NCI-H2171 treated with DMSO at 0.1 percent for 48 hours (cell line): ENCODE results near the gene SYNPO2.

Source experiments
- DNase-seq: peaks from one replicate; lab custom pipeline; 2025; lab: John Stamatoyannopoulos, UW

SYNPO2 gene

DNA sequence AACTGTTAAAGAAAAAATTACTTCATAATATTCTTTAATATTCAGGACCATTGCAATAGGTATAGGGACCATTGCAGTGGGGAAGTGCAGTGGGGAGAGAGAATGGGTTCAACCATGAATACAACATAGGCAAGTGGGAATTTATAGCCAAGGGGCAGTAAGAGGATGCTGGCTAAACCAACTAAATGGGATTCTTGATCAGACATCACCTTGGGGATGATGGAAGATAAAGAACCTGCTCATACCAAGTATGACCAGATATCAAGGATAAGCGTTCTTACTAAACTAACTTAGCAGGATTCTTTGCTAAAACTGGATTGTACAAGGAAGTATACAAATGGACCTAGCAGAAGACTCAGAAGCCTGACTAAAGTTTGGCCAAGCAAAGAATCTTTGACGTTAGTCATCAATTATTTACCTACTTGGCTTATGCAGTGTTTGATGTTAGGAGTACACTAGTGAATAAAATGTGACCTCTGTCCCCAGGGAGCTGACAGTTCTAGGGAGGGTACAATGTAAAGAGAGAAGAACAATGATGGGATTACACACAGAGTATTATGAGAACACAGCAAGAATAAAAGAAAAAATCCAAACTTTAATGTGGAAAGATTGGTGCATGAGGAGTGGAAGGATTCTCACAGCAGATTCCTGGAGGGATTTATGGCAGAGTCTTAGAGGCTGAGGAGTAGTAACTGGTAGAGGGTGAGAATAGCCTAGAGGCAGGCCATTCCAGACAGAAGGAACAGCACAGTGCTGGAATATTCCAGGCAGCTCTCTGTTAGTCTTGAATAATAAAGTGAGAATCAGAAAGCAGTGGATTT is 192.3 kb downstream of the SYNPO2 start:
- DNase-seq = no peak

DNA sequence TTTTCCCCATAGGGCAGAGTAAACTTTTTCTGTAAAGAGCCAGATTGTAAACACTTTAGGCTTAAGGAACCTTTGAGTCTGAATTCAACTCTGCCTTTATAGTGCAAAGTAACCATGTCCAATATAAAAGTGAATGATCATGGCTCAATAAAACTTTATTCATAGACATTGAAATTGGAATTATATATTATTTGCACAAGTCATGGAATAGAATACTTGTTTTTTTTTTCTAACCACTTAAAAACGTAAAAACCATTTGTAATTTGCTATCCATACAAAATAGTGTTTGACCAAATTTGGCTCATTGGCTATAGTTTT is 192.8 kb downstream of the SYNPO2 start:
- DNase-seq = no peak

DNA sequence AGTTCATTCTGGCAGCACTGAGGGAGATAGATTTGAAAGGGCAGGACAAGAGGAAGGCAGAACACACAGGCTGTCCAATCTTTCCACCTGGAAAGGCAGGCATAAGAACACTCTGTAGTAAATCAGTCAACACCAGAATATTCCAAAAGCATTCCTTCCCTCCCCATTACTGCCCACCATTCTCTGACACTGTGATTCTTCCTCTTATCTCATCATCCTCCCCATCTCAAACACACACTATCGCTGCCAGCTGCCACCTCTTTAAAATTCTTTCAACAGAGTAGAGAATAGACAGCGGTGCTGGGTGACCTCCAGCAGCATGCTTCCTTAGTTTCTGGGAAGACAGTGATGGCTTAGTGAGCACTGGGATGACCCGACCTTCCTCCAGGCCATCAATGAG is 193.3 kb downstream of the SYNPO2 start:
- no peak for DNase-seq

DNA sequence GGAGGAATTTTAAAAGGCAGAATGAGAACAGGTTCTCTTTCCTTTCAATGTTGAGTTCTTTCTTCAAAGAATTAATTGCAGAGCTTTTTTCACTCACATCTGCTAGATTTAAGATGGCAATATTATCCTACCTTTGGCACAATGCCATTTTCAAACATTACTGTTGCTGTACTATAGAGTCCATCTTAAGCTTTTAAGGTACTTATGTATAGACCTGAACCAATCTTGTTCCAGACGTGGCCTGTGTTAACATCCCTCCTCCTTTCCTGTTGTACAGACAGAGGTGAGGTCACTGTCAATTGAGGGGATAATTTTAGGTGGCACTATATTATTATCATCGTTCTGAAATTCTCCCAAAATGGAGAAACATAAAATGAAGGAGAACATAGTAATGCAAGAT is 194.0 kb downstream of the SYNPO2 start:
- DNase-seq = peak; percentile 66

GRCh38 chr4:119084513-119084912 is 195.9 kb downstream of the SYNPO2 start:
- no peak for DNase-seq

DNA sequence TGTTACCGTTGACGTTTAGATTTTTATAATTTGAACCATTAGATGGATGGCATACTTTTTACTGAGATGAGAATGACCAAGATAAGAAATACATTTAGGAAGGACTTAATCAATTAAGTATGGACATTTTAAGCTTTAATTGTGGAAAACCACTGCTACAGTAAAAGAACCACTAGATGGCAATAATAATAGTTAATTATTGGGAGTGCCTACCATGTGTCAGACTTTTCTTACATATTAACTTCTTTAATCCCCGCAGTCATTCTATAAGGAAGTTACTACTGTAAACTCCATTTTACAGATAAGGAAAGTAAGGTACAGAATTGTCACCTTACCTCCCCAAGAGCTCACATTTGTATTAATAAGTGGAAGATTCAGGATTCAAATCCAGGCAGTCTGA is 198.5 kb downstream of the SYNPO2 start:
- no peak for DNase-seq

DNA sequence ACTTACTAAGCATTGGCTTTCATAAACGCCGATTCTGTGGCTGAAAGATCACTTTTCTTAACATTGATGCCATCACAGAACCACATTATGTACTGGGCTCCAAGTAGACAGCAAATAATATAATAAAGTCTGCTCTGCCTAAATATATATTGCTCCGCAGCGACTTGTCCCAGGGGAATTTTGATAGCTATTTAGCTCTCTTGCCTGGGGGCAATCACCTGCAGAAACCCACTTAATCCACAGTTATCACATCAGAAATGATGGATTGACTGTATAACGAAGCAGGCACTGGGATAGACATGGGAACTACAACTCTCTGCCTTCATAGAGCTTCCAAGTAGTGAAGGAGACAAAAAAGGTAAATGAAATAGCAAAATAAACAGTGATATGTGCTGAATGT is 199.0 kb downstream of the SYNPO2 start:
- DNase-seq = no peak

DNA sequence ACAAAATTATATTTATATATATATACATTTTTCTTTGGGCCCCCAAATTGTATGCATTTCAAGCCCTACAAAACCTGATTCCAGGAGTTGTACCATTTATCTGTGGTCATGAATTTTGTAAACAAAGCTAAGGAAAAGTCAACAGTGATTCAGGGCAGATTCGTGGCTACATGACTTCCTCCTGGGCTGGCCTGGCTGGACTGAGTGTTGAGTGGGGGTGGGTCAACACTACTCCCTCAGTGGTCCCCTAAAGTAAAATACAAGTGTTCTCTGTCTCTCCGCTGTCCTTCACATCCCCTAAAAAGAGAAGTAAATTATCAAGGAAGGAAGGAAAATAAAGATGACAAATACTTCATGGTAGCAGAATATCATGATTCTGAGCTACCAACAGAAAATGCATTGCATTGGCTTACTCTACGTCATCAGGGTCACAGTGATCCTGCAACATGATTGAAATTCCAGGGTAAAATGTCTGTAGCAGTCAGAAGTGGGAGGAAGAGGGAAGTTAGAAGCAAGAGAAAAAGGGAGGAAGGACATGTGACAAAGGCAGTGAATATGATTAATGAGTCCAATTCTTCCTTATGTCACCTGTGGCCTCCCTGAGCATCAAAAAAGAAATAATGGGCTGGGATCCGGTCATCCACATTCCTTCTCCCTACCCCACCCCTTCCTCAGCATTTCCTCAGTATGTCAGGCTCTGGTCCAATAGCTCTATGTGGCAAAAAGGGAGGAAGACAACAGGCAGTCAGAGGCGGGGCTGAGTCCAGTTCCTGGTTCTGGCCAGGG is 204.6 kb downstream of the SYNPO2 start:
- no peak for DNase-seq

- DNase-seq = no peak
Measured at GRCh38 chr4:119097282-119097900, 208.7 kb downstream of the SYNPO2 start.

GRCh38 chr4:119098306-119098705 is 209.7 kb downstream of the SYNPO2 start:
- no peak for DNase-seq

DNA sequence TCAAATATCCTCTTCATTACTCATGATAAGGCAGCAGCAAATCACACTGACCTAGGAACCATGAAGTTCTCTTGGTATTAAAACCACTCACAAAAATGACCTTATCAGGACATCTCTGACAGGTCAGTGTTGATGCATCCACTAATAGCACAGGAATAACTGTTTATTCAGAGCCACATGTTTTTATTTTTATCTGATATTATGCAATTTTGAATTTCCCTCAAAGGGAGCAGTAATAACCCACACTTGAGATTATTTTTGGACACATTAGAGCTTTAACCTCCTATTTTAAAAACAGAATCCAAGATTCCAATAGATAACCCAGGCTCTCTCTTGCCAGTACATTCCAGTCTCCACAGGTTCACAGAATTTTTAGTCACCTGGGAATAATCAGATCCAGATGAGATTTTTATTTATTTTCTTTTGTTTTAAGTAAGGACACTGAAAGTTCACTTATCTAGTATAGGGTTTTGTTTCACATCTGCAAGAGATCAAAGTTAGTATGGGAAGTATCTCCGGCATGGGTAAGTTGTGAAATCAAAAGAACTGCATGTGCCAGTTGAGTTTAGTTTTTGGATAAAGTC is 210.7 kb downstream of the SYNPO2 start:
- DNase-seq = no peak

- DNase-seq = no peak
Measured at GRCh38 chr4:119100655-119101054, 212.0 kb downstream of the SYNPO2 start.

DNA sequence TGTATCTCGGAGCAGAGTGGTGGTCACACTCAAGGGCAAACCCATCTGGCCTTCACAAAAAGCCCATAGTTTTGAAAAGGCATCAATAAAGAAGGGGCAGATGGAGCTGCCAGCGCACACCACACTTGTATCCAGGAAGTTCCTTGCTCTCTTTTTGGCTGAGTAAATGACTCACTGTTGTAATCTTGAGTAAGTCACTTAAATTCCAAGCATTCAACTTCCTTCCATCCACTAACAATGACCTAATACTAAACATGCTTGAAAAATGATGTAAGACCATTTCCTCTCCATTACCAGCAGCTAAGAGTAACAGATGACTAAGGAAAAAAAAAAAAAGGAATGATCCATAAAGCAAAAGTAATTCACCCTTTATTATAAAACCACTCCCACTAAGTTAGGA is 214.6 kb downstream of the SYNPO2 start:
- DNase-seq = no peak

GRCh38 chr4:119104644-119105273 is 216.1 kb downstream of the SYNPO2 start:
- DNase-seq = no peak

DNA sequence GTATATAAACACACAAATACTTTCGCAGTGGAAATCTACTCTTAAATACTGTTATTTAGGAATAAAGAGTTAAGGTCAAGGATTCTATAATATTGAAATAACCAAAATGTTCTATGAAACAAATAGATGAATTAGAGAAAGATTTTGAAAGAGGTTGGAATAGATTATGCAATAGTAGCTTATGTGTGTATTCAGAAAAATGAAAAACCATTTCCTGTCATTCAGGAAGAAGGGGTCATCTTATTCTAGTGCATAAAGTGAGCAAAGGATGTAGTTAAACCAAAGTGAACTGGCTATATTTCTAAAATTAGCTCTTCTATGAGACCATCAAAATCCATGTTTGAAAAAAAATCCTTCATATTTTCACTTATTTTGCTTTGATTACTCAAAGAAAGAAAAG is 217.0 kb downstream of the SYNPO2 start:
- no peak for DNase-seq

DNA sequence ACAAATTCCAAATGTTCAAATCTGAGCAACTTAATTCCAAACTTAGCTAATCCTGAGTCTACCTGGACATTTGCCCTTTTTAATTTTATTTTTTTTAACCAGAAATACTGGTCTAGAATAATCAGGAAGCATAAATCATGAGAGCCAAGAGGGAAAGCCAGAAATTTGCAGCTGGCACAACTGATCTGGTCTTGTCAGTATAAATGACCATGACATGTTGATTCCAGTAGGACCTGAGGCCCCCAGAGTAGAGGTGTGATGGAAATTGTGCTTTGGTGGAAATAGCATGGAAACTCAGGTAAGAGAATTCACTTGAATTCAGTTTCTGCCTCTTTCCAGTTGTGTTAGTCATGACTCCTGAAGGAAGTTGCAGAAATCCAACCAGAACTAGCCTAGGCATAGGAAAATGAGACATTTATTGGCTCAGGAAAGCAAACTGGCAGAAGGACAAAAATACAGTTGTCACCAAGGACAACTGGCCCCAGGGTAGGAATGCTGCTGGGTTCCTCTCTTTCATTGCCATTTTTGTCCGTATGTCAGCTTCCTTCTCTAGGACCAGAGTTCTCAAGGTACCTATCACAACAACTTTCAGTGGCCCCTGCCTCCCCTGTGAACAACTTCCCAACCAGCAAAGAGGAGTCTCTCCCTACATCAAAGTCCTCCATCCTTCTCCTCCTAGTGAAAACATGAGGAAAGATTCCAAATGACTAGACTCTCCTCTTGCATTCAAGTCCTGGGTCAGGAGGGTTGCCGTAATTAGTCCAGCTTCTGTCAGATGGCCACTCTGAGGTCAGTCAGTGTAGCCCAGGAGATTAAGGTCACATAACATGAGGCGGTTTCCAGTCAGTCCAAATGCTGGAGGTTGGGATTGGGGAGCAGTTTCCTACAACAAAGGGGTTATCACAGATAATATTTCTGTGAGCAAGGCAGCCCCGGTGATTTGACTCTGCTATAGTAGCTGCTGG is 217.7 kb downstream of the SYNPO2 start:
- no peak for DNase-seq

DNA sequence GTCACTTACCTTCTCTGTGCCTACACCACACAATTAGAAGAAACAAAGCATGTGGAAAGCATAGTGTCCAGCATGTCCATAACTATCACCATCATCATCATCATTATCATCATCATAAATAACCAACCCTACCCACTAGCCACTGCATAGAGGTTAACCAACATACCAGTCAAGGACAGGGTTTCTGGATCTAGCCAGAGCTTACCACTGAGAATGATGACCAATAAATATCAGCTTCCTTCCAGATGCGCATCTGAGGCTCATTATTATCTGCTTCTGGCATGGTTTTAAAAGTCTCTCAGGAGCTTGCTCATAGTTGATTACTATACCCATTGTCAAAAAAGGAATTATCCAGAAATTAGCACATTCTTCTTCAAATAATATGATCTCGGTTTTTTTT is 221.5 kb downstream of the SYNPO2 start:
- no peak for DNase-seq
